Rectal smooth muscle tissue (tissue), 1 donor: Measurements from ENCODE around the gene DOP1A.
"Not testable (repeated sequence)": the region's sequence is repeated elsewhere in the genome, so short reads cannot be mapped to it uniquely, and the experiment has no call there.

Experiments used
- H3K27ac ChIP-seq: one replicate; pipeline ENCODE4 v1.7.0; 2013; ENCODE audit warnings: low read depth, low read length, inconsistent platforms
- H3K27me3 ChIP-seq: one replicate; pipeline ENCODE4 v1.7.0; 2013; ENCODE audit warnings: low read length; ENCODE audit not compliant: control insufficient read depth, insufficient read depth
- H3K36me3 ChIP-seq: one replicate; pipeline ENCODE4 v1.7.0; 2013; ENCODE audit warnings: low read length; ENCODE audit not compliant: control insufficient read depth, insufficient read depth
- H3K4me1 ChIP-seq: one replicate; pipeline ENCODE4 v1.7.0; 2013; ENCODE audit warnings: low read length; ENCODE audit not compliant: control insufficient read depth, insufficient read depth
- H3K4me3 ChIP-seq: one replicate; pipeline ENCODE4 v1.7.0; 2013; ENCODE audit warnings: low read length
- H3K9ac ChIP-seq: one replicate; pipeline ENCODE4 v1.7.0; 2013; ENCODE audit warnings: low read length

Gene DOP1A

DNA sequence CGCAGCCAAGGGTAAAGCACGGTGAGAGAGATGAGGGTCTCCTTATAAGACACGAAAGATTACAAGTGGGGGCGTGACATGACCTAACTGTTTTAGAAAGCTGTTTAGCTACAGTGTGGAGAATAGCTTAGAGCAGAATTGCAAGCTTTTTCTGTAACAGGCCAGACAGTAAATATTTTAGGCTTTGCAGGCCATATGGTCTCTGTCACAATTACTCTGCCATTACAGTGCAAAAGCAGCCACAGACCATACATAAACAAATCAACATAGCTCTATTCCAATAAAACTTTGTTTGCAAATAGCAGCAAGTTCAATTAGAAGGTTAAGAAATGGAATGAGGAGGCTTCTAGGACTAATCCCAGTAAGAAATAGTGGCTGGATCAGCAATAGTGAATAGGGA is 108.8 kb downstream of the DOP1A start:
- H3K27ac ChIP-seq, result peak overlapping the region; percentile 28
- no peak overlapping the region for H3K4me3 ChIP-seq
- H3K36me3 ChIP-seq, result peaks cover 15% of the 10 kb centered on the region
- H3K4me1 ChIP-seq, result peaks cover 9% of the 10 kb centered on the region
- no peaks in the 10 kb centered on the region for H3K27me3 ChIP-seq
- no peak overlapping the region for H3K9ac ChIP-seq

DNA sequence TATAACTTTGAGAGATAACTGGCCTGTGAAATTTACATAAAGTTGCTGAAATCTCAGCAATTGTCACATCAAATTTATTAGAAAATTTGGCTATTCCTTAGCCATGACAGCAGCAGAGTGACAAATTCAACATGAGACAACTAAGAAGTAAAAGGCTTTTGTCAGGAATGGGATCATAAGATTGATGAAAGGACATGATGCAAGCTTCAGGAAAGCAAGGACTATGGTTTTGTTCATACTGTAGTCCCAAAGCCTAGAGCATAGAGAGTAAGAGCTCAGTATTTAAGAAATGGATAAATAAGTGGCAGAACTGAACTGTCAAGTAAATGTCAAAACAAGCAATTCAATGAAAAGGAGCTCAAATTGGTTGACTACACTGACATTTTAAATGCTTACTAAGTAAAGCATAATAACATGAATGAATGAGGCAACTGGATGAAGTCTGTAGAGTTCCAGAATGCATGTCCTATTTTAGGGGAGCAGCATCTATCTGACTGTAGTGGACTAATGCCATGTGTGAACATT is 113.0 kb downstream of the DOP1A start:
- peaks cover 9% of the 10 kb centered on the region for H3K4me1 ChIP-seq
- no peak overlapping the region for H3K27ac ChIP-seq
- H3K9ac ChIP-seq, result no peak overlapping the region
- no peaks in the 10 kb centered on the region for H3K27me3 ChIP-seq
- no peak overlapping the region for H3K4me3 ChIP-seq
- peaks cover 18% of the 10 kb centered on the region for H3K36me3 ChIP-seq

DNA sequence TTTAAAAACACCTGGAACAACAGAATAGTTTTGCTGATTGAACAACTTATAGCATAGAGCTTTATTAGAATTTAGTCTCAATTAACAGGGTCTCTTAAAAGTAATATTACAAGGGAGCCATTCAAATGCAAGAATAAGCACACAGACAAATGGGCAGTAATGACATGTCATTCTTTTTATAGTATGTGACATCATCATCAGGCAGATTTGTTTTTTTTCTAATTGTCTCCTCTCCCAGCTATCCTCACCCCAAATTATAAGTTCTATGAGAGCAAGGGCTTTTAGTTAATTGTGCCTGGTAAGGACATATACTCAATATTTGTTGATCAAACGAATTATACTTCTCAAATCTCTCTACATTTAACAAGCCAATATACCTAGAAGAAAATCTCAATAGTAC is 114.6 kb downstream of the DOP1A start:
- peaks cover 18% of the 10 kb centered on the region for H3K36me3 ChIP-seq

DNA sequence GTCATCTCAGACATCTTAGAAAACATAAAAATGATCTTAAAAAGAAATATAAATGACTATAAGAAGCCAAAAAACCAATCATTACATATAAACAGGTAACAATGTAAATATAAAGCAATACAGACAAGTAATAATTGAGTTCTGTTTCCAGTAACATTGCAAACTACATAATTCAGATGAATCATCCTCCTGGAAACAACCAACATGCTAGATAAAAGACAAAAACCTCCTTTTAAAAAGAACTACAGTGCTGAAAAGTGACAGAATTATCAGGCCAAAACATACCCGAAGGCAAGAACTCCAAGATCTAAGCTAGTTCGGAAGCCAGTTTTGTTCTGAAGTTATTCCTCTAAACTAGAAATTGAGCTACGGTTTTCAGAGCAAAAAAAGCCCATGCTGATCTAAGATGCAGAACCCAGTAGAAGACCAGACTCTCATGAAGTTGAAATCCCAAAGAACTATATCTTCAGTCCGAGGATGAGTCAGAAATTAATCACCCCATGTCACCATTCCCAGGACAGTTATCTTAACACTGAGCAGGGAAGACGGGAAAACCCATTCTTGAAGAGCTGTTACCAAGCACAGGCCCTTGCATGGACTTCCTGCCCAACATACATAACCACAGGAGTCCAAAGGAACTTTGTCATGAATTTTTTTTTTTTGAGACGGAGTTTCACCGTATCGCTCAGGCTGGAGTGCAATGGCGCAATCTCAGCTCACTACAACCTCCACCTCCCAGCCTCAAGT is 115.8 kb downstream of the DOP1A start:
- Histone ChIP-seq H3K9ac (no peak overlapping the region), H3K27ac (no peak overlapping the region), H3K4me3 (no peak overlapping the region), H3K36me3 (peaks cover 18% of the 10 kb centered on the region), H3K4me1 (no peaks in the 10 kb centered on the region), H3K27me3 (no peaks in the 10 kb centered on the region)

More for the DNA sequence above, 114.6 kb downstream of the DOP1A start:
- no peak overlapping the region for H3K4me3 ChIP-seq
- no peaks in the 10 kb centered on the region for H3K27me3 ChIP-seq
- no peaks in the 10 kb centered on the region for H3K4me1 ChIP-seq
- H3K9ac ChIP-seq, result no peak overlapping the region
- H3K27ac ChIP-seq, result no peak overlapping the region

DNA sequence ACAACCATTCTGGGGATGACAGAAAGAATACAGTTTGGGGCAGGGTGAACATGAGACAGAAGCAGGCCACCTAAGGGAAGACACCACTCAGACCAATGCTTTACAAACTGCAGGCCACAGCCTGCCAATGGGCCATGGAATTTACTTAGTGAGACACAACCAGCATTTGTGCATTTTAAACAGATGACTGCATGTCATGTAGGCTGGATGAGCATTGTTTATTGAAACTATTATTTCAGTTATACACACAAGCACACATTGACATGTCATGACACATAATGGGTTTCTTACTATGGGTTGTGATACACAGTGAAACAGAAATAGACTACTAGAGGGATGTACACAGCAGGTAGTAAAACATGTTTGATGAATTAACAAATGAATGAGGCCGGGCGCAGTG is 117.6 kb downstream of the DOP1A start:
- Histone ChIP-seq H3K9ac (no peak overlapping the region), H3K4me3 (no peak overlapping the region), H3K4me1 (no peaks in the 10 kb centered on the region), H3K27ac (no peak overlapping the region), H3K27me3 (no peaks in the 10 kb centered on the region), H3K36me3 (peaks cover 18% of the 10 kb centered on the region)

GRCh38 chr6:83188501-83188900 is 121.0 kb downstream of the DOP1A start:
- peaks cover 9% of the 10 kb centered on the region for H3K36me3 ChIP-seq

GRCh38 chr6:83190626-83191025 is 123.2 kb downstream of the DOP1A start:
- Histone ChIP-seq H3K36me3 (peaks cover 3% of the 10 kb centered on the region), H3K4me3 (no peak overlapping the region), H3K27me3 (no peaks in the 10 kb centered on the region), H3K27ac (no peak overlapping the region), H3K9ac (no peak overlapping the region), H3K4me1 (peaks cover 8% of the 10 kb centered on the region)

More at GRCh38 chr6:83188501-83188900, 121.0 kb downstream of the DOP1A start:
- Histone ChIP-seq H3K27me3 (no peaks in the 10 kb centered on the region), H3K4me3 (no peak overlapping the region), H3K27ac (no peak overlapping the region), H3K9ac (no peak overlapping the region), H3K4me1 (peaks cover 3% of the 10 kb centered on the region)

- not testable (repeated sequence) for H3K4me1 ChIP-seq, H3K27me3 ChIP-seq, H3K36me3 ChIP-seq, H3K27ac ChIP-seq, H3K9ac ChIP-seq
- peak overlapping the region; percentile 92 for H3K4me3 ChIP-seq
Observed at GRCh38 chr6:83191974-83192373, 124.5 kb downstream of the DOP1A start.

GRCh38 chr6:83192456-83192855 is 125.0 kb downstream of the DOP1A start:
- no peaks in the 10 kb centered on the region for H3K36me3 ChIP-seq
- H3K9ac ChIP-seq, result peak overlapping the region; percentile 69
- peaks cover 8% of the 10 kb centered on the region for H3K4me1 ChIP-seq
- no peaks in the 10 kb centered on the region for H3K27me3 ChIP-seq
- H3K4me3 ChIP-seq, result peak overlapping the region; percentile 92
- H3K27ac ChIP-seq, result peak overlapping the region; percentile 80

DNA sequence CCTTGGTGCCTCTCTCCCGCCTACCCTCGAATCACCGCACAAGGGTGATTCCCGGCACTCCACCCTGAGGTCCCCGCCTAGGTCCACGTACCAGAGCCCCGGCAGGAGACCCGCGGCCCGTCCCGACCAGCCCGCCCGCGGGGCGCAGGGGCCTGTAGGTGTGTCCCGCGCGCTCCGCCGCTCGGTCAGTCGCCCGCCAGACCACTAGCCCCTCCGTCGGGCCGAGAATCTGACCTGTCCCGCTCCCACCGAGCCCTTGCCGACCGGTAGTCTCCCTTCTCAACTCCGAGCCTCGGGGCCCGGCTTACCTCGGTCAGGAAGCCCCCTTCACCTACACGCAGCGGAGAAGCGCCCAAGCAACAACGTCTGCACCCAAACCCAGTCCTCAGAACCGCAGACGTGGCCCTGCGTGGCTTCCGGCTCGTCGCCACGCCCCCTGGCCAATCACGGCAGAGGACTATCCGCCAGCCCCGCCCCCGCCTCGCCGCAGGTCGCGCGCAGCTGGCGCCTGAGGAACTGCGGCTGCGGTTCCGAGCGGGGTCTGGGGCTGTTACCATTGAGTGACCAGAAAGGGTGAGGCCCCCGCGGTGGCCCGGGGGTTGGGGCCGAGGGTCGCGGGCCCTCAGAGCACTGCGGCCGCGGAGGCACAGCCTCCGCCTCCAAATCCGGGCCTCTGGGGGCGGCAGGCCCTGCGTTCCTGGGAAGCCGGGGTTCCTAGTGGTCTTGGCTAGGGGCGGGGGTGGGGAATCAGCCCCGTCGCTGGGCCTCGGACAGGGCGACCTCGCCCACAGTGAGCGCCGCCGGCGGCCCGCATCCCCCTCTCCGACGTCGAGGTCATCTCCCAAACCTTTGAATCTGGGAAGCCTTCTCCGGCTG is 125.6 kb downstream of the DOP1A start, which contains the start of the genes PGM3 and RWDD2A:
TSS of gene PGM3 (minus strand) at position 395 of the 876 bp plus-strand sequence. CDS start 2,253 bp downstream, outside the sequence.
TSS of gene RWDD2A (plus strand) at position 487 of the 876 bp plus-strand sequence. CDS start 1,095 bp downstream, outside the sequence.
- H3K9ac ChIP-seq, result peak within 1 kb of the TSS; percentile 69
- H3K27me3 ChIP-seq, result no peaks in the 10 kb centered on the region
- peak within 1 kb of the TSS; percentile 92 for H3K4me3 ChIP-seq
- peak within 1 kb of the TSS; percentile 80 for H3K27ac ChIP-seq
- H3K36me3 ChIP-seq, result no peaks in the 10 kb centered on the region
- peaks cover 8% of the 10 kb centered on the region for H3K4me1 ChIP-seq

DNA sequence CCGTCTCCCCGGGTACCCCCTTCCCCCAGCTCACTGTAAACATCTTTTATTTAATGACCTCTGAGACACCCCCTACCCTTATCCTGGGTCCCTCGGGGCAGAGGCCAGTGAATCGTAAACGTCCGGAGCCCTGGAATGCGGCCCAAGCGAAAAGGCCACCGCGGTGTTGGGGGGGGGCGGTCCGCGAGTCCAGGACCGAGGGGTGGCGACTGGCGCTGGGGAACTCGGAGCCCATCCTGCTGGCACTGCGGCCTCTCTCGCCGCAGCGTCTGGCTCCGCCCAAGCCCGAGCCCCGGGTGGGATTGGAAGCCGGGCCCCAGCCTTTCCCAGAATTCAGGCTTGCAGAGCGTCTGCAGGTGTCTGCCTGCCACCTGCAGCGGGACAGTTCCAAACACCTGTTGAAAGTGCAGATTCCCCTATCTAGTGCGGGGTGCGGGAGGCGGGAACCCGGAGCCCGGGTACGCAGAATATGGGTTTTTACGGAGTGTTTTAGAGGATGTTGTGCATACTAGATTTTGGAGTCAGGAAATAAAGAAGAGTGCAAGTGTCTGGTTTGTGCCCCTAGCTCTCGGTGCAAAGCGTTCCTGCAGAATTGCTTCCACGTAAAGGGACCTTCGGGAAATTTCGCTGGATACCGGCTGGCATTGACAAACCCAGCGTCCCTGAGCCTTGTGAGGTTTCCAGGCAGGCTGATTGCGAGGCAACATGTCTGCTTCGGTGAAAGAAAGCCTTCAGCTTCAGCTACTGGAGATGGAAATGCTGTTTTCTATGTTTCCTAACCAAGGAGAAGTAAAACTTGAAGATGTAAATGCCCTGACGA is 126.5 kb downstream of the DOP1A start:
- peak overlapping the region; percentile 66 for H3K27ac ChIP-seq
- H3K27me3 ChIP-seq, result no peaks in the 10 kb centered on the region
- H3K4me3 ChIP-seq, result peak overlapping the region; percentile 92
- H3K4me1 ChIP-seq, result peaks cover 8% of the 10 kb centered on the region
- H3K9ac ChIP-seq, result peak overlapping the region; percentile 51
- H3K36me3 ChIP-seq, result no peaks in the 10 kb centered on the region
